WTC11 (cell line): ENCODE measurements around the gene SEBOX. TPM values are rescaled to one million over a fixed set of nuclear protein-coding genes. Genes with fewer than 3 reads are reported as not detected.

Experiments used
- CTCF ChIP-seq: fragments of 200-600 bp; IDR thresholded peaks from 2 replicates; pipeline ENCODE4 v1.8.0; 2022; ENCODE audit warnings: antibody characterized with exemption
- E2F1 ChIP-seq: sonication (generic); formaldehyde crosslinking; IDR thresholded peaks from 2 replicates; pipeline ENCODE4 v1.8.0; 2022; ENCODE audit warnings: mild to moderate bottlenecking, missing genetic modification reagents
- ELF4 ChIP-seq: sonication (generic); formaldehyde crosslinking; IDR thresholded peaks from 2 replicates; pipeline ENCODE4 v1.8.1; 2022; ENCODE audit warnings: low read depth, mild to moderate bottlenecking, moderate library complexity, missing genetic modification reagents
- ESRRA ChIP-seq: sonication (generic); formaldehyde crosslinking; IDR thresholded peaks from 2 replicates; pipeline ENCODE4 v1.8.1; 2022; ENCODE audit warnings: mild to moderate bottlenecking, missing genetic modification reagents, borderline replicate concordance
- FOXP1 ChIP-seq: sonication (generic); formaldehyde crosslinking; IDR thresholded peaks from 2 replicates; pipeline ENCODE4 v1.8.0; 2022; ENCODE audit warnings: missing genetic modification reagents, mild to moderate bottlenecking, moderate library complexity, borderline replicate concordance
- FOXP4 ChIP-seq: sonication (generic); formaldehyde crosslinking; IDR thresholded peaks from 2 replicates; pipeline ENCODE4 v1.8.0; 2022; ENCODE audit warnings: mild to moderate bottlenecking, missing genetic modification reagents
- IRF2 ChIP-seq: sonication (generic); formaldehyde crosslinking; IDR thresholded peaks from 2 replicates; pipeline ENCODE4 v1.8.0; 2022; ENCODE audit warnings: low read depth, missing genetic modification reagents, borderline replicate concordance
- KAT7 ChIP-seq: sonication (generic); formaldehyde crosslinking; IDR thresholded peaks from 2 replicates; pipeline ENCODE4 v1.8.1; 2023; ENCODE audit warnings: missing genetic modification reagents, mild to moderate bottlenecking, borderline replicate concordance
- MXD4 ChIP-seq: fragments of 250-450 bp; sonication (Bioruptor Pico); IDR thresholded peaks from 2 replicates; pipeline ENCODE4 v1.8.0; 2021; ENCODE audit warnings: mild to moderate bottlenecking, moderate library complexity, borderline replicate concordance
- NR2C2 ChIP-seq: sonication (generic); formaldehyde crosslinking; IDR thresholded peaks from 2 replicates; pipeline ENCODE4 v1.8.0; 2022; ENCODE audit warnings: mild to moderate bottlenecking, missing genetic modification reagents
- PRRX2 ChIP-seq: fragments of 250-450 bp; sonication (Bioruptor Pico); IDR thresholded peaks from 2 replicates; pipeline ENCODE4 v1.8.0; 2021; ENCODE audit warnings: mild to moderate bottlenecking
- SMAD3 ChIP-seq: sonication (generic); formaldehyde crosslinking; IDR thresholded peaks from 2 replicates; pipeline ENCODE4 v1.8.0; 2022; ENCODE audit warnings: missing genetic modification reagents, mild to moderate bottlenecking, borderline replicate concordance
- ZBTB21 ChIP-seq: sonication (generic); formaldehyde crosslinking; IDR thresholded peaks from 2 replicates; pipeline ENCODE4 v1.8.1; 2023; ENCODE audit warnings: mild to moderate bottlenecking, missing genetic modification reagents, borderline replicate concordance
- ZBTB43 ChIP-seq: sonication (generic); formaldehyde crosslinking; IDR thresholded peaks from 2 replicates; pipeline ENCODE4 v1.8.1; 2023; ENCODE audit warnings: mild to moderate bottlenecking, missing genetic modification reagents
- ZNF219 ChIP-seq: sonication (generic); formaldehyde crosslinking; IDR thresholded peaks from 2 replicates; pipeline ENCODE4 v1.8.0; 2023; ENCODE audit warnings: missing genetic modification reagents, mild to moderate bottlenecking, borderline replicate concordance
- ZNF263 ChIP-seq: sonication (generic); formaldehyde crosslinking; IDR thresholded peaks from 2 replicates; pipeline ENCODE4 v1.8.1; 2022; ENCODE audit warnings: low read depth, mild to moderate bottlenecking, moderate library complexity, missing genetic modification reagents
- ZNF425 ChIP-seq: fragments of 250-450 bp; sonication (Bioruptor Pico); conservative IDR thresholded peaks from 2 replicates; pipeline ENCODE4 v1.9.0; 2021; ENCODE audit warnings: mild to moderate bottlenecking
- total RNA-seq: library from RNA; stranded (reverse); gene quantifications from 3 replicates; pipeline ENCODE4 v1.2.3, GENCODE V29; 2021
- TF ChIP-seq, protein P1 (sequence below): fragments of 250-450 bp; sonication (Bioruptor Pico); IDR thresholded peaks from 2 replicates; pipeline ENCODE4 v2.1.2; 2022; ENCODE audit warnings: mild to moderate bottlenecking, moderate library complexity
- TF ChIP-seq, protein P2 (sequence below): sonication (generic); formaldehyde crosslinking; IDR thresholded peaks from 2 replicates; pipeline ENCODE4 v1.8.1; 2022; ENCODE audit warnings: low read depth, missing genetic modification reagents, borderline replicate concordance
- TF ChIP-seq, protein P3 (sequence below): sonication (generic); formaldehyde crosslinking; IDR thresholded peaks from 2 replicates; pipeline ENCODE4 v1.8.0; 2022; ENCODE audit warnings: mild to moderate bottlenecking, missing genetic modification reagents
- TF ChIP-seq, protein P4 (sequence below): sonication (generic); formaldehyde crosslinking; IDR thresholded peaks from 2 replicates; pipeline ENCODE4 v1.8.0; 2023; ENCODE audit warnings: mild to moderate bottlenecking, missing genetic modification reagents

Gene SEBOX
- total RNA-seq, 1 experiment from 2014 or later = not detected

DNA sequence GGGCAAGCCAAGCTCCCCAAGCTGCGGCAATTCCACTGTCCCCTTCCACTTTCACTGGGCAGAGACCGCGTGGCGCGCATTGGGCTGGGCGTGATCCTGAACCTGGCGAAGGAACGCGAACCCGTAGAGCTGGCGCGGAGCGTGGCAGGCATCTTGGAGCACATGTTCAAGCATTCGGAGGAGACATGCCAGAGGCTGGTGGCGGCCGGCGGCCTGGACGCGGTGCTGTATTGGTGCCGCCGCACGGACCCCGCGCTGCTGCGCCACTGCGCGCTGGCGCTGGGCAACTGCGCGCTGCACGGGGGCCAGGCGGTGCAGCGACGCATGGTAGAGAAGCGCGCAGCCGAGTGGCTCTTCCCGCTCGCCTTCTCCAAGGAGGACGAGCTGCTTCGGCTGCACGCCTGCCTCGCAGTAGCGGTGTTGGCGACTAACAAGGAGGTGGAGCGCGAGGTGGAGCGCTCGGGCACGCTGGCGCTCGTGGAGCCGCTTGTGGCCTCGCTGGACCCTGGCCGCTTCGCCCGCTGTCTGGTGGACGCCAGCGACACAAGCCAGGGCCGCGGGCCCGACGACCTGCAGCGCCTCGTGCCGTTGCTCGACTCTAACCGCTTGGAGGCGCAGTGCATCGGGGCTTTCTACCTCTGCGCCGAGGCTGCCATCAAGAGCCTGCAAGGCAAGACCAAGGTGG is 16.3 kb upstream of the SEBOX start (continued):
- TF ChIP-seq, protein P1, sequence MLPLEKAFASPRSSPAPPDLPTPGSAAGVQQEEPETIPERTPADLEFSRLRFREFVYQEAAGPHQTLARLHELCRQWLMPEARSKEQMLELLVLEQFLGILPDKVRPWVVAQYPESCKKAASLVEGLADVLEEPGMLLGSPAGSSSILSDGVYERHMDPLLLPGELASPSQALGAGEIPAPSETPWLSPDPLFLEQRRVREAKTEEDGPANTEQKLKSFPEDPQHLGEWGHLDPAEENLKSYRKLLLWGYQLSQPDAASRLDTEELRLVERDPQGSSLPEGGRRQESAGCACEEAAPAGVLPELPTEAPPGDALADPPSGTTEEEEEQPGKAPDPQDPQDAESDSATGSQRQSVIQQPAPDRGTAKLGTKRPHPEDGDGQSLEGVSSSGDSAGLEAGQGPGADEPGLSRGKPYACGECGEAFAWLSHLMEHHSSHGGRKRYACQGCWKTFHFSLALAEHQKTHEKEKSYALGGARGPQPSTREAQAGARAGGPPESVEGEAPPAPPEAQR (CRISPR knock-in tag) = no peak
- TF ChIP-seq ZNF263 (CRISPR knock-in tag) (0 out of 2 replicates have a peak, but pooled peaks have one; percentile 9), FOXP1 (CRISPR knock-in tag) (peak; percentile 88), SMAD3 (CRISPR knock-in tag) (peak; percentile 86), FOXP4 (CRISPR knock-in tag) (peak; percentile 13; the same call in 1 of the 2 replicates), ZBTB43 (peak; percentile 30; the same call in 1 of the 2 replicates), ZBTB21 (CRISPR knock-in tag) (no peak), KAT7 (0 out of 2 replicates have a peak, but pooled peaks have one; percentile 78), NR2C2 (0 out of 2 replicates have a peak, but pooled peaks have one; percentile 46), ZNF219 (CRISPR knock-in tag) (0 out of 2 replicates have a peak, but pooled peaks have one; percentile 48), ZNF425 (CRISPR knock-in tag) (no peak), E2F1 (peak; percentile 88; the same call in 1 of the 2 replicates), MXD4 (CRISPR knock-in tag) (no peak), CTCF (peak; percentile 49; the same call in 1 of the 2 replicates), IRF2 (CRISPR knock-in tag) (no peak), ELF4 (CRISPR knock-in tag) (no peak), ESRRA (CRISPR knock-in tag) (0 out of 2 replicates have a peak, but pooled peaks have one; percentile 24), PRRX2 (CRISPR knock-in tag) (0 out of 2 replicates have a peak, but pooled peaks have one; percentile 22)
- TF ChIP-seq, protein P2, sequence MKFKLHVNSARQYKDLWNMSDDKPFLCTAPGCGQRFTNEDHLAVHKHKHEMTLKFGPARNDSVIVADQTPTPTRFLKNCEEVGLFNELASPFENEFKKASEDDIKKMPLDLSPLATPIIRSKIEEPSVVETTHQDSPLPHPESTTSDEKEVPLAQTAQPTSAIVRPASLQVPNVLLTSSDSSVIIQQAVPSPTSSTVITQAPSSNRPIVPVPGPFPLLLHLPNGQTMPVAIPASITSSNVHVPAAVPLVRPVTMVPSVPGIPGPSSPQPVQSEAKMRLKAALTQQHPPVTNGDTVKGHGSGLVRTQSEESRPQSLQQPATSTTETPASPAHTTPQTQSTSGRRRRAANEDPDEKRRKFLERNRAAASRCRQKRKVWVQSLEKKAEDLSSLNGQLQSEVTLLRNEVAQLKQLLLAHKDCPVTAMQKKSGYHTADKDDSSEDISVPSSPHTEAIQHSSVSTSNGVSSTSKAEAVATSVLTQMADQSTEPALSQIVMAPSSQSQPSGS (CRISPR knock-in tag) = no peak
- TF ChIP-seq, protein P3, sequence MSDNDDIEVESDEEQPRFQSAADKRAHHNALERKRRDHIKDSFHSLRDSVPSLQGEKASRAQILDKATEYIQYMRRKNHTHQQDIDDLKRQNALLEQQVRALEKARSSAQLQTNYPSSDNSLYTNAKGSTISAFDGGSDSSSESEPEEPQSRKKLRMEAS = peak; percentile 98
- TF ChIP-seq, protein P4, sequence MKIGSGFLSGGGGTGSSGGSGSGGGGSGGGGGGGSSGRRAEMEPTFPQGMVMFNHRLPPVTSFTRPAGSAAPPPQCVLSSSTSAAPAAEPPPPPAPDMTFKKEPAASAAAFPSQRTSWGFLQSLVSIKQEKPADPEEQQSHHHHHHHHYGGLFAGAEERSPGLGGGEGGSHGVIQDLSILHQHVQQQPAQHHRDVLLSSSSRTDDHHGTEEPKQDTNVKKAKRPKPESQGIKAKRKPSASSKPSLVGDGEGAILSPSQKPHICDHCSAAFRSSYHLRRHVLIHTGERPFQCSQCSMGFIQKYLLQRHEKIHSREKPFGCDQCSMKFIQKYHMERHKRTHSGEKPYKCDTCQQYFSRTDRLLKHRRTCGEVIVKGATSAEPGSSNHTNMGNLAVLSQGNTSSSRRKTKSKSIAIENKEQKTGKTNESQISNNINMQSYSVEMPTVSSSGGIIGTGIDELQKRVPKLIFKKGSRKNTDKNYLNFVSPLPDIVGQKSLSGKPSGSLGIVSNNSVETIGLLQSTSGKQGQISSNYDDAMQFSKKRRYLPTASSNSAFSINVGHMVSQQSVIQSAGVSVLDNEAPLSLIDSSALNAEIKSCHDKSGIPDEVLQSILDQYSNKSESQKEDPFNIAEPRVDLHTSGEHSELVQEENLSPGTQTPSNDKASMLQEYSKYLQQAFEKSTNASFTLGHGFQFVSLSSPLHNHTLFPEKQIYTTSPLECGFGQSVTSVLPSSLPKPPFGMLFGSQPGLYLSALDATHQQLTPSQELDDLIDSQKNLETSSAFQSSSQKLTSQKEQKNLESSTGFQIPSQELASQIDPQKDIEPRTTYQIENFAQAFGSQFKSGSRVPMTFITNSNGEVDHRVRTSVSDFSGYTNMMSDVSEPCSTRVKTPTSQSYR (CRISPR knock-in tag) = peak; percentile 12; the same call in 1 of the 2 replicates
